OCI-LY7 (cell line): ENCODE results near the gene APOL3.

Experiments
- CTCF ChIP-seq: fragments of 200-600 bp; sonication (generic); conservative IDR thresholded peaks from 2 replicates; pipeline ENCODE4 v1.5.1; 2014; ENCODE audit warnings: mild to moderate bottlenecking, antibody characterized with exemption, low read length, moderate library complexity, mixed read lengths
- EZH2phosphoT487 ChIP-seq: fragments of 200-600 bp; sonication (generic); IDR thresholded peaks from 2 replicates; pipeline ENCODE4 v1.6.1; 2018; ENCODE audit warnings: low read depth, borderline replicate concordance, mild to moderate bottlenecking, mixed run types, antibody characterized with exemption, low read length, moderate library complexity, mixed read lengths

- TF ChIP-seq CTCF (no peak), EZH2phosphoT487 (no peak)
Observed at GRCh38 chr22:36199001-36199551, 38.5 kb upstream of the APOL3 start.
